ENCODE data around the gene ACAN.

Gene ACAN

DNA sequence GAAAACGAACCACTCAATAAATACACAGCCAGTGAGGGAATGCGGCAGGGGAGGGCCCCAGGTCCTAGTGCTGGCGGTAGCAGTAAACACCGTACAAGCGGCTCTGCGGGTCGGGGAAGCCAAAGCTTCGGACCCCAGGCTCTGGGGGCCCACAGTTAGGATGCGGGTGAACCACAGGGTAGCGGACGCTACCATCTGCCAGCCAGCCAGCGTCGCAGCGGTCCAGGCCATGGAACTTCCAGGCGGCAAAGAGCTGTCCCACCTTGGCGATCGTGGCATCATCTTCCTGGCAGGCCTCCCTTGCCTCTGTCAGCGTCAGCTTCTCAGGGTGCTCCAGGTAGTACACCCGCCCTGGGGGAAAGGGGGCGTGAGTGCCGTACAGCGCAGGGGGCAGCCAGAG is 74.7 kb downstream of the ACAN start:
- TF ChIP-seq FOXP2 (optimal IDR thresholded peaks at IDR 0.05; ENCODE audit: control extremely low read depth, extremely low read length, insufficient read depth) (no peak), POLR2AphosphoS5 (IDR thresholded peaks at IDR 0.05; ENCODE audit: borderline replicate concordance, low read depth, low read length) (no peak), EZH2 (IDR thresholded peaks at IDR 0.05) (no peak)
- no peak overlapping the region for H3K4me3 ChIP-seq
- no peaks in the 10 kb centered on the region for H3K36me3 ChIP-seq (ENCODE audit: insufficient read depth, low read length)
- H3K9me3 ChIP-seq (ENCODE audit: low read depth, low read length) = no peaks in the 10 kb centered on the region
- no peak for DNase-seq (ENCODE audit: low read depth, low spot score)
- H3K27ac ChIP-seq = no peak overlapping the region
- H3K9ac ChIP-seq (ENCODE audit: insufficient read length) = no peak overlapping the region

DNA sequence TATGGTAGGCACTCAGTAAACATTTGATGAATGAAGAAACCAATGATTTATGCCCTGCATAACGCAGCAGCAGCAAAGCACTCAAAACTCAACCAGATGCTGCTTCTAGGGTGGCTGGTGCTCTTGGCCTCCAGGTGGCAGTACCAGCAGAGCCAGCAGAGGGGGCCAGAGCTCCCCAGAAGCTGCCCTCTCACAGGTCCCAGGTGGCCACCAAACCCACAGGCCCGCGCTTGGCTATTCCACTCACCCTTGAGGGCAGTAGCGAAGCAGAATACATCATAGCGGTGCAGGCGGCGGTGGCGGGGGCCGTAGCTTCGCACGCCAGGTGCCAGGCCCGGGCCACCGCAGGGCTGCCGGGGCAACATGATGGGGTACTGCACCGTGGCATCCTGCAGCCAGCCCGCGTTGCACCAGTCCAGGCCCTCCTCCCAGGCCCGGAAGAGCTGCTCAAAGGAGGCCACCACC is 75.5 kb downstream of the ACAN start:
- no peak overlapping the region for H3K4me3 ChIP-seq
- H3K27ac ChIP-seq = no peak overlapping the region
- TF ChIP-seq FOXP2 (optimal IDR thresholded peaks at IDR 0.05; ENCODE audit: control extremely low read depth, extremely low read length, insufficient read depth) (no peak), POLR2AphosphoS5 (IDR thresholded peaks at IDR 0.05; ENCODE audit: borderline replicate concordance, low read depth, low read length) (no peak), EZH2 (IDR thresholded peaks at IDR 0.05) (no peak)
- no peak for DNase-seq (ENCODE audit: low read depth, low spot score)
- no peaks in the 10 kb centered on the region for H3K9me3 ChIP-seq (ENCODE audit: low read depth, low read length)
- 0 out of 2 replicates have a peak, but pooled peaks cover 4% of the 10 kb centered on the region for H3K36me3 ChIP-seq (ENCODE audit: insufficient read depth, low read length)
- H3K9ac ChIP-seq (ENCODE audit: insufficient read length) = no peak overlapping the region

DNA sequence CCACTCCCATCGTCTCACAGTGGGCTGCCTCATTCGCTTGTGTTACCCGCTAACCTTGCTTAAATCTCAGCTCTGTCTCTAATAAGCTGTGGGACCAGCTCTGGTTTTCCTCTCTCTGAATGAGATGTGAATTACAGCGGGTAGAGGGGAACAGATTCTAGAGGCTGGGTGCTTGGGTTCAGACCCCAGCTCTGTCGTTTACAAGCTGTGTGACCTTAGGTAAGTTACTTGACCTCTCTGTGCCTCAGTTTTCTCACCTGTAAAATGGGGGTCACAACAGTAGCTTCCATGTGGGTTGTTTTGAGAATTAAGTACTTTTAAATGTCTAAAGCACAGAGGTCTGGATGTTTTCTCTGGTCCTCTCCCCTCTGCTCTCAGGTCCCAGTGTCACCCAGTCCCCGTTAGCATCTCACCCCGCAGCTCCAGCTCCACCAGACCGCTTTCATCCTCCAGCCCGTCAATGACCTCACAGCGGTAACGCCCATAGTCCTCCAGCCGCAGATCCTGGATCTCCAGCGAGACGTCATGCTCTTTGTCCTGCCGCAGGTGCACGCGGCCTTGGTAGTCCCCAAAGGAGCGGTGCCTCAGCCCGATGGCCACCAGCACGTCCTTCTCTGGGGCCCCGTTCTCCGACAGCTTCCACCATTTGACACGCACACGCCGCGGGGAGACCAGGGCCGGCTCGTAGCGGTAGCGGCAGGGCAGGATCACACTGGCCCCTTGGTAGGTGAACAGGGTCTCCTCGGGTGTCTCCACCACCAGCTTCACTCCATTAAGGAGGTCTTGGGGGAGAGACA is 77.9 kb downstream of the ACAN start:
- no peak for TF ChIP-seq FOXP2 (optimal IDR thresholded peaks at IDR 0.05; ENCODE audit: control extremely low read depth, extremely low read length, insufficient read depth)
- TF ChIP-seq POLR2AphosphoS5 (IDR thresholded peaks at IDR 0.05; ENCODE audit: borderline replicate concordance, low read depth, low read length) = no peak
- no peak for TF ChIP-seq EZH2 (IDR thresholded peaks at IDR 0.05)
- Histone ChIP-seq H3K27ac (no peak overlapping the region), H3K9ac (ENCODE audit: insufficient read length) (no peak overlapping the region), H3K36me3 (ENCODE audit: insufficient read depth, low read length) (0 out of 2 replicates have a peak, but pooled peaks cover 4% of the 10 kb centered on the region), H3K9me3 (ENCODE audit: low read depth, low read length) (no peaks in the 10 kb centered on the region), H3K4me3 (no peak overlapping the region)
- DNase-seq (ENCODE audit: low read depth, low spot score) = no peak

DNA sequence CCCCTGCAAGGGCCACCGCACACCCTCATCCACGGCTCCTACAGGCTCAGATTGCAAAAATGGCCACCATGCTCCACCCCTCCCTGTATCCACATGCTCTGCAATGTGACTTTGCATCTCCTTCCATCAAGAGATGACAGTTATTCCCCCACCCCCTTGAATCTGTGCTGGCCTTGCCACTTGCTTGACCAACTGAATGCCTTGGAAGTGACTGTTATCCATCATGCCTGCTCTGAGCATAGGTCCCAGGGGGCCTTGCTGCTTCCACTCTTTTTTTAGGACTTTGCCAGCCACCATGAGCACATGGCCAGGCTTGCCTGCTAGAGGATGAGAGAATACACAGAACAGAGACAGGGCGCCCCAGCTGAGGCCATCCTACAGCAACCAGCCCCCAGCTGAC is 78.5 kb downstream of the ACAN start:
- Histone ChIP-seq H3K9me3 (ENCODE audit: low read depth, low read length) (no peaks in the 10 kb centered on the region), H3K9ac (ENCODE audit: insufficient read length) (no peak overlapping the region), H3K27ac (no peak overlapping the region), H3K36me3 (ENCODE audit: insufficient read depth, low read length) (peaks cover 4% of the 10 kb centered on the region; the same call in 1 of the 2 replicates), H3K4me3 (no peak overlapping the region)
- no peak for DNase-seq (ENCODE audit: low read depth, low spot score)
- TF ChIP-seq POLR2AphosphoS5 (IDR thresholded peaks at IDR 0.05; ENCODE audit: borderline replicate concordance, low read depth, low read length) = no peak

DNA sequence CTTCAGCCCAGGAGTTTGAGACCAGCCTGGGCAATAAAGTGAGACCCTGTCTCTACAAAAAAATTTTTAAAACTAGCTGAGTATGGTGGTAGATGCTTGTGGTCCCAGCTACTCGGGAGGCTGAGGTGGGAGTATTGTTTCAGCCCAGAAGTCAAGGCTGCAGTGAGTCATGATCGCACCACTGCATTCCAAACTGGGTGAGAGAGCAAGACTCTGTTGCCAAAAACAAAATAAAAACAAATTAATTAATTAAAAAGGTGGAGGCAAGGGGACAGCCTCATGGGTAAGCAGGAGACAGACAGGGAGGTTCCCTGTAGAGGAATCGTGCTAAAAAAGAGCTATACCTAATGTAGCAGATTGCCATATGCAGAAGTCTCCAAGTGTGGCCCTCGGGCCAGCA is 79.5 kb downstream of the ACAN start:
- no peak overlapping the region for H3K4me3 ChIP-seq
- no peak overlapping the region for H3K27ac ChIP-seq
- no peak for DNase-seq (ENCODE audit: low read depth, low spot score)

DNA sequence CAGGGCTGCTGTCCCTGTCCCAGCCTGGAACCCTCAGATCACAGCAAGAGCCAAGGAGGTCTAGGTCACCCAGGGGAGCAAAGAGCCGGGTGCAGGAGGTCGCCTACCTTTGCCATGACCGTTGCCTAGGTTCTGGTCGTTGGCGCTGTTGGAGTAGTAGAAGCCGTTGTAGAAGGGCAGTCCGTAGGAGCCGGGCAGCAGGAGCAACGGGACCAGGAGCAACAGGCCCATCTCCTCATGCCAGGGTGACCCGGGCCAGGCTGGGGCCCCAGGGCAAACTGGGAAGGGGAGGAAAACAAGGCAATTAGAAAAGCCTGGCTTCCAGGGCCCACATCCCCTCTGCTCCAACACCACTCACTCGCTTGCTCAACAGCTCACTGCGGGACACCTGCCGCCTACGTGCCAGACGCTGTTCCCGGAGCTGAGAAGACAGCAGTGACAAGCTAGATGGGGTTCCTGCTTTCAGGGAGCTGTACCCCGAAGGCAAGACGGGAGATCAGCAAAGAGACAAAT is 83.9 kb downstream of the ACAN start:
- Histone ChIP-seq H3K27ac (no peak overlapping the region), H3K9ac (ENCODE audit: insufficient read length) (no peak overlapping the region), H3K36me3 (ENCODE audit: insufficient read depth, low read length) (peaks cover 4% of the 10 kb centered on the region; the same call in 1 of the 2 replicates), H3K4me3 (no peak overlapping the region), H3K9me3 (ENCODE audit: low read depth, low read length) (no peaks in the 10 kb centered on the region)
- TF ChIP-seq FOXP2 (optimal IDR thresholded peaks at IDR 0.05; ENCODE audit: control extremely low read depth, extremely low read length, insufficient read depth) = no peak
- DNase-seq (ENCODE audit: low read depth, low spot score) = no peak

More for the DNA sequence above, 79.5 kb downstream of the ACAN start:
- H3K36me3 ChIP-seq (ENCODE audit: insufficient read depth, low read length) = peaks cover 4% of the 10 kb centered on the region; the same call in 1 of the 2 replicates
- H3K9me3 ChIP-seq (ENCODE audit: low read depth, low read length) = no peaks in the 10 kb centered on the region
- no peak for TF ChIP-seq FOXP2 (optimal IDR thresholded peaks at IDR 0.05; ENCODE audit: control extremely low read depth, extremely low read length, insufficient read depth)
- no peak for TF ChIP-seq POLR2AphosphoS5 (IDR thresholded peaks at IDR 0.05; ENCODE audit: borderline replicate concordance, low read depth, low read length)
- no peak for TF ChIP-seq EZH2 (IDR thresholded peaks at IDR 0.05)
- H3K9ac ChIP-seq (ENCODE audit: insufficient read length) = no peak overlapping the region

DNA sequence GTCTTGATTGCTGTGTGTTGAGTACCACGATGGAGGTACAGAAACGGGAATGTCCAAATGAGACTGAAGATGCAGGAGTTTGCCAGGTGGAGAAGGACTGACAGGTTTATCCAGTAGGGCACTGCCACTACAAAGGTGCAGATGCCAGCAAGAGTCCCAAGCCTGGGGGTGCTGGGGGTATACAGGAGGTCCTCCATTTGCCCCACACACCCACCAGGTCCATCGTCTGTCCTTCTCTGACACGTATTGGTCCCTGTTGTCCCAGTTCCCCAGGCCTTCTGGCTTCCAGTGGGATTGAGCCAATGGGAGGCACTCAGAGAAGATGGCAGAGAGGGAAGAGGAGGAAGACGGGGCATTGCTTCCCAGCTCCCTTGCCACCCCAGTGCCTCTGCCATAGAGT is 85.5 kb downstream of the ACAN start:
- Histone ChIP-seq H3K9me3 (ENCODE audit: low read depth, low read length) (no peaks in the 10 kb centered on the region), H3K9ac (ENCODE audit: insufficient read length) (no peak overlapping the region), H3K36me3 (ENCODE audit: insufficient read depth, low read length) (no peaks in the 10 kb centered on the region; the same call in 1 of the 2 replicates), H3K4me3 (no peak overlapping the region), H3K27ac (no peak overlapping the region)
- TF ChIP-seq POLR2AphosphoS5 (IDR thresholded peaks at IDR 0.05; ENCODE audit: borderline replicate concordance, low read depth, low read length) (no peak), FOXP2 (optimal IDR thresholded peaks at IDR 0.05; ENCODE audit: control extremely low read depth, extremely low read length, insufficient read depth) (no peak), EZH2 (IDR thresholded peaks at IDR 0.05) (no peak)
- DNase-seq (ENCODE audit: low read depth, low spot score) = no peak

DNA sequence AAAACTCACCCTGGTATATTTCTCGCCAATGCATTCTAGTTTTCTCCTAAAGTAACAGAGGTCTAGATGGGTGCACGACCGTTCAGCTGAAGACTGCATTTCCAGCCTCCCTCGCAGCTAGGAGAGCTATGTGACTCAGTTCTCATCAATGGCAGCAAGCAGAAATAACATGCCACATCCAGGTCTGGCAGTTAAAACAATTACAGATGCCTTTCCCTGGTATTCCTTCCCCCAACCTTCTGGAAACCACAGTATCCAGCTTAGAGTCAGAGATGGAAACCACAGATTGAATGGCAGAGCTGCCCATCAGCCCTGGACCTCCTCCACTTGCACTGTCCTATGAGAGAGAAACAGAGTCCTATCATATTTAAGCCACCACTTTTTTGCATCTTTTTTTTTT is 87.3 kb downstream of the ACAN start:
- TF ChIP-seq EZH2 (IDR thresholded peaks at IDR 0.05) = no peak
- TF ChIP-seq FOXP2 (optimal IDR thresholded peaks at IDR 0.05; ENCODE audit: control extremely low read depth, extremely low read length, insufficient read depth) = no peak
- no peak for TF ChIP-seq POLR2AphosphoS5 (IDR thresholded peaks at IDR 0.05; ENCODE audit: borderline replicate concordance, low read depth, low read length)
- no peak overlapping the region for H3K27ac ChIP-seq
- H3K36me3 ChIP-seq (ENCODE audit: insufficient read depth, low read length) = no peaks in the 10 kb centered on the region; the same call in 1 of the 2 replicates

More for the DNA sequence above, 87.3 kb downstream of the ACAN start:
- no peak for DNase-seq (ENCODE audit: low read depth, low spot score)
- Histone ChIP-seq H3K9me3 (ENCODE audit: low read depth, low read length) (no peaks in the 10 kb centered on the region), H3K4me3 (no peak overlapping the region), H3K9ac (ENCODE audit: insufficient read length) (no peak overlapping the region)

Data from SK-N-MC (cell line).